ENCODE measurements around the gene SLAMF6.
"Not testable (repeated sequence)": the region's sequence is repeated elsewhere in the genome, so short reads cannot be mapped to it uniquely, and the experiment has no call there.

Gene SLAMF6

GRCh38 chr1:160504651-160505050 lies 18.4 kb downstream of the SLAMF6 start:
- no peak for DNase-seq (ENCODE audit: low read depth)

- DNase-seq (ENCODE audit: low read depth): no peak
Observed at GRCh38 chr1:160503087-160503486, 20.0 kb downstream of the SLAMF6 start.

- no peak for DNase-seq (ENCODE audit: low read depth)
Observed at GRCh38 chr1:160500321-160500990, 22.6 kb downstream of the SLAMF6 start.

GRCh38 chr1:160499631-160500030 lies 23.4 kb downstream of the SLAMF6 start:
- no peak for DNase-seq (ENCODE audit: low read depth)

GRCh38 chr1:160498301-160499065 lies 24.6 kb downstream of the SLAMF6 start:
- DNase-seq (ENCODE audit: low read depth): not testable (repeated sequence)

GRCh38 chr1:160496334-160496733 lies 26.7 kb downstream of the SLAMF6 start:
- no peak for DNase-seq (ENCODE audit: low read depth)

DNA sequence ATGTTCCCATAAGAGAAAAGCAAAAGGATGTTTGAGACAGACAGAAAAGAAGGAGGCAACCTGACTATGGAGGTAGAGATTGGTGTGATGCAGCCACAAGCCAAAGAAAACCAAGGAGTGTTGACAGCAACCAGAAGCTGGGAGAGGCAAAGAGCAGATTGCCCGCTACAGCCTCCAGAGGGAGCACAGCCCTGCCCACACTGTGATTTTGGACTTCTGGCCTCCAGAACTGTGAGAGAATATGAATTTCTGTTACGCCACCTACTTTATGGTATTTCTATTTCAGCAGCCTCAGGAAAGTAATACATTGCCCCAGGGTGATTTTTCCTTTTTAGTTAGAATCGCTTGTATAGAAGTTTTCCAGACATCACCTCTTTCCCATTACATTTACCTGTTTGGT lies 28.4 kb downstream of the SLAMF6 start:
- DNase-seq (ENCODE audit: low read depth): no peak

GRCh38 chr1:160492617-160493016 lies 30.4 kb downstream of the SLAMF6 start:
- DNase-seq (ENCODE audit: low read depth): no peak

DNA sequence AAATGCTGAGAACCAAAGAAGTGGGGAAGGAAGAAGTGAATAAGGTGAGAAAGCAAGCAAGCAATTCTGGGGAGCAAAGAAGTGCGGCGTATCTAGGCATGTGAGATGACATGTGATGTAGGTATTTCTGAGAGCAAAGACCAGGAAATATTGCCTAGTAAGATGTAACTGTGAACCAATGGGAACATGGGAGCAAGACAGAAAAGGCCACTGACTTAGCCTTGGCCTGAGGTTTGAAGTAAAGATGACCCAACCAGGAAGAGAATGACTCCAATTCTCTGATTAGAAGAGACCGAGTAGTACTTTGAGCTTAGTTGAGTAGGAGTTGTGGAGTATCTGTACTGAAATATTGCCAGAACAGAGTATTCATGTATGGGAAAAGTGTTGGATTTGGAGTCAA lies 31.1 kb downstream of the SLAMF6 start:
- DNase-seq (ENCODE audit: low read depth): no peak

DNA sequence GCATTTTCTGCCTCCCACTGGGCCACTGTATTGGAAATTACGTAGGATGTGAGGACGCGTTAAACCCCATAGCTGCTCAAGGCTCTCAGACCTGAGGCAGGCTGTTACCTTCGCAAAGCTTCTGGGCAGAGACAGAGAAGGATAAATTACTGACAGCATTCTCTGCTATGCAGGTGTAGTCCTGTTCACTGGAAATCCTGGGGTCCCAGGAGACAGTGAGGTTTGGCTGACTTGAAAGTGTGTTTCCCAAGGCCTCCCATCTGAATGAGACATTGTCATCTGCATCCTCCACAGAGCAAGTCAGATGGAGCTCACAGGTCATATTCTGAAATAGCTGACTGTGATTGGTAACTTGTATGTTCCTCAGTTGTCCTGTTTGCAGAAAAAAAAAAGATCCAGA lies 32.0 kb downstream of the SLAMF6 start:
- DNase-seq (ENCODE audit: low read depth): no peak

GRCh38 chr1:160489513-160490261 lies 33.4 kb downstream of the SLAMF6 start:
- DNase-seq (ENCODE audit: low read depth): no peak

DNA sequence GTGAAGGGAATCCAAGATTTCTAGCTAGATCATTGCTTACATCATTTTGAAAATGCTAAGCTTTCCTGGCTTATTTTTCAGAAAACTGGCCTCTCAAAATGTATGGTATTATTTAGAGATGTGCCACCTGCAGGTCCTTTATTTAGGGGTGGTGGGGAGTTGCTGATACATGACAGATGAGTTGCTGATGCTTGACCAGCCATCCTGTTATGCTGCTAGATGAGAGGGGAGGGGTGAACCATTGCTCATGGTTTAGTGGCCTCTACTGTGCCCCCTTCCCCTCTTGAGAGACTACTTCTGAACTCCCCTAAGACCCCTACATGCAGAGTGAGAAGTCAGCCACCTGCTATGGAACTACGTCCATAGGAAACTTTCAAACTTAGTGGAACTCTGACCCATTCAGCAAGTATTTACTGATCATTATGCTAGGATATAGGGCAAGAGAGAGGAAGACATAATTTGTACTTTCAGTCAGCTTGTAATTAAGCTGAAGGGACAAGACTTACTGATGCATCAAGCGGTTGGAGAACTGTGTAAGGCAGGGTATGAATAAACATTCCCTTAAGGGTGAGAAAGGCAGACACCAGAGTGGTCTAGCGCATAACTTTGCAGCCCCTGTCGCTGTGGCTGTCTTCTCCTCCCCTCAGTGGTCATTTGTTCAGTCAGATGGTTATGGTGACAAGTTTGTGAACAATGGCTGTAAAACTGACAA lies 34.6 kb downstream of the SLAMF6 start:
- DNase-seq (ENCODE audit: low read depth): no peak

DNA sequence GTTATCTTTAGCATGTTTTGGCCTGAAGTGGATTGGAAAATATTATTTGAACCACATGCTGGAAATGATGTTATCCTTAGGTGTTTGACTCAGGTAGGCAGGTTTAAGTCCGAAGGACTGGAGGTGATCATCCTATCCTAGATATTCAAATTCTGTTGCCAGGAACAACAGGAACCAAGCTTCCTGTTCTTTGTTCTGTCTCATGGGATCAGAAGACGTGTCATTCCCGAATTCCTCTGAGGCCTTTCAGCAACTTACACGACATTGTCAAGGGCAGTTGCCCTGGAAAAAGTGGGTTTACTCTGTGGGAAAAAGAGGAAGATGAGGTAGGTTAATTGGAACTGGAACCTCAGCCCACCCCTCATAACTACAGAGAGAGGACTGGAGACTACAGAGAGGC lies 36.6 kb downstream of the SLAMF6 start:
- DNase-seq (ENCODE audit: low read depth): no peak

- no peak for DNase-seq (ENCODE audit: low read depth)
Observed at GRCh38 chr1:160483505-160484185, 39.4 kb downstream of the SLAMF6 start.

- DNase-seq (ENCODE audit: low read depth): no peak
Observed at GRCh38 chr1:160481979-160482596, 41.0 kb downstream of the SLAMF6 start.

DNA sequence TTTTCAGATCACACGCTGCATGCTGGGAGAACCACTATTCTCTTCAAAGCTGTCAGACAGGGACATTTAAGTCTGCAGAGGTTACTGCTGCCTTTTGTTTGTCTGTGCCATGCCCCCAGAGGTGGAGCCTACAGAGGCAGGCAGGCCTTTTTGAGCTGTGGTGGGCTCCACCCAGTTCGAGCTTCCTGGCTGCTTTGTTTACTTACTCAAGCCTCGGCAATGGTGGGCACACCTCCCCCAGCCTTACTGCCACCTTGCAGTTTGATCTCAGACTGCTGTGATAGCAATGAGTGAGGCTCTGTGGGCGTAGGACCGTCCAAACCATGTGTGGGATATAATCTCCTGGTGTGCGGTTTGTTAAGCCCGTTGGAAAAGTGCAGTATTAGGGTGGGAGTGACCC lies 42.3 kb downstream of the SLAMF6 start:
- not testable (repeated sequence) for DNase-seq (ENCODE audit: low read depth)

DNA sequence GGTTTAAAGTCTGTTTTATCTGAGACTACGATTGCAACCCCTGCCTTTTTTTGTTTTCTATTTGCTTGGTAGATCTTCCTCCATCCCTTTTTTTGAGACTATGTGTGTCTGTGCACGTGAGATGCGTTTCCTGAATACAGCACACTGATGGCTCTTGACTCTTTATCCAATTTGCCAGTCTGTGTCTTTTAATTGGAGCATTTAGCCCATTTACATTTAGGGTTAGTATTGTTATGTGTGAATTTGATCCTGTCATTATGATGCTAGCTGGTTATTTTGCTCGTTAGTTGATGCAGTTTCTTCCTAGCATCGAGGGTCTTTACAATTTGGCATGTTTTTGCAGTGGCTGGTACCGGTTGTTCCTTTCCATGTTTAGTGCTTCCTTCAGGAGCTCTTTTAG lies 44.0 kb downstream of the SLAMF6 start:
- DNase-seq (ENCODE audit: low read depth): not testable (repeated sequence)

DNA sequence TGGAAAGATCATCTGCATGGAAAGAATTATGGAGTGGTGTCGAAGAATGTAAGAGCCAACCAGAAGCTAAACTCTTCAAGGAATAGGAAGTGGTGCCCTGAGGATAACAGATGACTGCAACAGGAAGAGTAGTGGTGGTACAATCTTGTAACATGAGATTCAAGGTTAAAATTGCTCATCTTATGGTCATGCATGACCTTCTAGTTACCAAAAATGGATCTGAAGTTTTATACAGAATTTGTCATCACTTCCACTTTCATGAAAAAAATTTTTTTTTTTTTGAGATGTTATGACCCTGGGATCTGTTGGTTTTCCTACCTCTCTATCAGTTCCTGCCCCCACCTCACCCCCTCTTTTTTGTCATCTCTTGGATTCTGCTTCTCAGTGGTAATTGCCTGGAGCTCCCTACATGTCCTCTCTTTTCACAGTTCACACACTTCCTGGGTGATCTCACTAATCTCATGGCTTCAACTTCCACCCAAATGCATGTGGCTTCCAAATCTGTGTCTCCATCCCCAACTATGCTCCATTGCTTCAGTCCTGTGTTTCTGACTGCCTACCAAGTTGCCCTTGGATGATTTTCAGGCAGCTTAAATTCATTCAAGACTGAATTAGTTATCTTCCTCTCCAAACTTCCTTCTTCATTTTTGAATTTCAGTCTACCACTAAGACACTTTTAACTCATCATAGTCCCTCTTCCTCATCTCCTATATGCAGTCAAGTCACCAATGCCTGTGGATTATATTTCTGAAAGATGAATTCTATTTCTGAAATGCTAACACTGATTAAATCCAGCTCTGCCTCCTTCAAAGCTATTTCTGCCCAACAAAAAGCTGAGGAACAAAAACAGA lies 48.4 kb downstream of the SLAMF6 start:
- DNase-seq (ENCODE audit: low read depth): no peak

GRCh38 chr1:160472112-160472511 lies 50.9 kb downstream of the SLAMF6 start:
- DNase-seq (ENCODE audit: low read depth): no peak

- DNase-seq (ENCODE audit: low read depth): no peak
Observed at GRCh38 chr1:160471253-160471652, 51.8 kb downstream of the SLAMF6 start.
